Activated CD4-positive, alpha-beta T cell treated with anti-CD3 and anti-CD28 coated beads, Interleukin-2, Interleukin-6, amounts not matched to agents 100 ng/mL and 50 ng/mL, durations not matched to agents 16 hours and 8 hours (primary cell): ENCODE data around the gene BSG.
A peak's percentile ranks its signal among the peaks of the same experiment; 100 is the strongest.
"Not testable (repeated sequence)": the region's sequence is repeated elsewhere in the genome, so short reads cannot be mapped to it uniquely, and the experiment has no call there.

Source experiments
- DNase-seq: peaks from one replicate; pipeline ENCODE4 v3.0.0-alpha.2; 2020

BSG gene

GRCh38 chr19:621191-621590, 48.8 kb downstream of the BSG start:
- not testable (repeated sequence) for DNase-seq

- no peak for DNase-seq
Measured at GRCh38 chr19:621819-622218, 49.4 kb downstream of the BSG start.

- DNase-seq = no peak
Measured at GRCh38 chr19:622666-623065, 50.3 kb downstream of the BSG start.

- no peak for DNase-seq
Measured at GRCh38 chr19:623175-623916, 51.0 kb downstream of the BSG start.

GRCh38 chr19:623974-624373, 51.6 kb downstream of the BSG start:
- DNase-seq = no peak

- DNase-seq = no peak
Measured at GRCh38 chr19:624433-625109, 52.2 kb downstream of the BSG start.

- DNase-seq = no peak
Measured at GRCh38 chr19:625257-625656, 52.9 kb downstream of the BSG start.

- DNase-seq = not testable (repeated sequence)
Measured at GRCh38 chr19:626566-626965, 54.2 kb downstream of the BSG start.

- no peak for DNase-seq
Measured at GRCh38 chr19:628168-628567, 55.8 kb downstream of the BSG start.

- not testable (repeated sequence) for DNase-seq
Measured at GRCh38 chr19:629515-629914, 57.1 kb downstream of the BSG start.

GRCh38 chr19:629961-630714, 57.7 kb downstream of the BSG start:
- DNase-seq = no peak

- peak; percentile 65 for DNase-seq
Measured at GRCh38 chr19:632579-633067, 60.2 kb downstream of the BSG start.
